ACHN (cell line): ENCODE results near the gene HCFC1R1.
"Not testable (repeated sequence)": the region's sequence is repeated elsewhere in the genome, so short reads cannot be mapped to it uniquely, and the experiment has no call there.

ENCODE experiments used
- DNase-seq: peaks from one replicate; pipeline ENCODE4 v3.0.0-alpha.2; 2015
- in situ Hi-C: cut with HindIII; loops from 2 replicates; pipeline ENCODE4 v1.10.0; 2017; ENCODE audit warnings: low sequenced_read_pairs, low pct_ligation_motif_present, low pct_unique_long_range_greater_than_20kb

HCFC1R1 gene, protein sequence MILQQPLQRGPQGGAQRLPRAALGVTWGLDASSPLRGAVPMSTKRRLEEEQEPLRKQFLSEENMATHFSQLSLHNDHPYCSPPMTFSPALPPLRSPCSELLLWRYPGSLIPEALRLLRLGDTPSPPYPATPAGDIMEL

GRCh38 chr16:3023669-3024478 is at the start of gene HCFC1R1, which contains the start of gene THOC6:
Gene HCFC1R1, minus strand, starts transcription at chr16:3023942. Its CDS starts 1 bp downstream, at chr16:3023941.
Gene THOC6, plus strand, starts transcription at chr16:3024035. Its CDS starts 292 bp downstream, at chr16:3024327.
- peak; percentile 99 for DNase-seq
- in situ Hi-C loops = no loop called here

GRCh38 chr16:3073448-3073847 is 49.7 kb upstream of the HCFC1R1 start:
- in situ Hi-C loops = no loop called here
- DNase-seq = no peak

- DNase-seq, in situ Hi-C loops: not testable (repeated sequence)
Measured at GRCh38 chr16:3072576-3073263, 49.0 kb upstream of the HCFC1R1 start.

GRCh38 chr16:3072148-3072547 is 48.4 kb upstream of the HCFC1R1 start:
- DNase-seq, in situ Hi-C loops: not testable (repeated sequence)

DNA sequence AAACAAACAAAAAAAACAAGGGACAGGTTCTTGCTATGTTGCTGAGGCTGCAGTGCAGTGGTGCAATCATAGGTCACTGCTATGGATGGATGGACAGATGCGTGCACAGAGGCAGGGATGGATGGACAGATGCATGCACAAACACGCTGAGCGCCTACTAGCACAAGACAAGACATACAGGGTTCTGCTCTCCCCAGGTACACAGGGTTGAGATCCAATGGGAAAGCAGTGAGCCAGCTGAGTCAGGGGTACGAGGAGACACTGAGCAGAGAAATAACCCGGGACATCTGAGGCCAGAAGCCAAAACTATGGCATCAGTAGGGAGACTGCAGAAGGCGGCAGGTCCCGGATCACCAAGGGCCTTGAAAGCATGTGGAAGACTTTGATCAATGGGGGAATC is 47.9 kb upstream of the HCFC1R1 start:
- no peak for DNase-seq
- in situ Hi-C loops = no loop called here

DNA sequence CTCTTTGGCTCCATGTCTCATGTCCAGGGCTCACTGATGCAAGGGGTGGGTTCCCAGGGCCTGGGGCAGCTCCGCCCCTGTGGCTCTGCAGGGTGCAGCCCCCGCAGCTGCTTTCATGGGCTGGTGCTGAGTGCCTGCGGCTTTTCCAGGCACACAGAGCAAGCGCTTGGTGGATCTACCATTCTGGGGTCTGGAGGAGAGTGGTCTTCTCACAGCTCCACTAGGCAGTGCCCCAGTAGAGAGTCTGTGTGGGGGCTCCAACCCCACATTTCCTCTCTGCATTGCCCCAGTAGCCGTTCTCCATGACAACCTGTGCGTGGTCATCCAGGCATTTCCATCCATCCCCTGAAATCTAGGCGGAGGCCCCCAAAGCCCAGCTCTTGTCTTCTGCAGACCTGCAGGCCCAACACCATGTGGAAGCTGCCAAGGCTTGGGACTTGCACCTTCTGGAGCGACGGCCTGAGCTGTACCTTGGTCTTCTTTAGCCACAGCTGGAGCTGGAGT is 46.9 kb upstream of the HCFC1R1 start:
- in situ Hi-C loops = no loop called here
- no peak for DNase-seq

- in situ Hi-C loops, DNase-seq: not testable (repeated sequence)
Measured at GRCh38 chr16:3069146-3069545, 45.4 kb upstream of the HCFC1R1 start.

DNA sequence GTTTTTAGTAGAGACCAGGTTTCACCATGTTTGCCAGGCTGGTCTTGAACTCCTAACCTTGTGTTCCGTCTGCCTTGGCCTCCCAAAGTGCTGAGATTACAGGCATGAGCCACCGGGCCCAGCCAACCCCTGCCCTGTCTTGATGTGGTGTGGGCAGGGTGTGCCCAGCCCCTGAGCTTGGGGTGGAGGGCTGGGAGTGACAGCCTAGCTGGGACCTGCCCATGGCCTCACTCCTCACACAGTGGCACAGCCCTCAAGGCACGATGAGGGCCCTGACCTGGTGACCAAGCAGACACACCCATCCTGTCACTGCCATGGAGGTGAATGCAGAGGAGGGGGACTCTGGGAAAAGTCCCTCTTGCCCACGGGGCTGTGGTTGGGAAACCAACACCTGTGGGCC is 44.7 kb upstream of the HCFC1R1 start:
- in situ Hi-C loops = no loop called here
- no peak for DNase-seq

DNA sequence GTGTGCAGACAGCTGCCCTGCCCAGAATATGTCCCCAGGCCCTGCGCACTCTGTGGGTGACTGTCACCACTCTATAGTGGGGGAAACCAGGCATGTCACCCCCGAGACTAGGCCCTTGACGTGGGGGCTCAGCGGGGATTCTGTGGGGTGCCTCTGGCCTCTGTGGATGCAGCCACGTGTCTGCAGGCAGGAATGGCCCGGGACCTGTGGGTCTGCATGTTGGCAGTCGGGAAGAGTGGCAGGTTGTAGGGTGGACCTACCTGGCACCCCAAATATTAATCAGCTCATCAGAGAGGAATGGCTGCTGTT is 42.7 kb upstream of the HCFC1R1 start:
- DNase-seq = no peak
- in situ Hi-C loops = no loop called here

DNA sequence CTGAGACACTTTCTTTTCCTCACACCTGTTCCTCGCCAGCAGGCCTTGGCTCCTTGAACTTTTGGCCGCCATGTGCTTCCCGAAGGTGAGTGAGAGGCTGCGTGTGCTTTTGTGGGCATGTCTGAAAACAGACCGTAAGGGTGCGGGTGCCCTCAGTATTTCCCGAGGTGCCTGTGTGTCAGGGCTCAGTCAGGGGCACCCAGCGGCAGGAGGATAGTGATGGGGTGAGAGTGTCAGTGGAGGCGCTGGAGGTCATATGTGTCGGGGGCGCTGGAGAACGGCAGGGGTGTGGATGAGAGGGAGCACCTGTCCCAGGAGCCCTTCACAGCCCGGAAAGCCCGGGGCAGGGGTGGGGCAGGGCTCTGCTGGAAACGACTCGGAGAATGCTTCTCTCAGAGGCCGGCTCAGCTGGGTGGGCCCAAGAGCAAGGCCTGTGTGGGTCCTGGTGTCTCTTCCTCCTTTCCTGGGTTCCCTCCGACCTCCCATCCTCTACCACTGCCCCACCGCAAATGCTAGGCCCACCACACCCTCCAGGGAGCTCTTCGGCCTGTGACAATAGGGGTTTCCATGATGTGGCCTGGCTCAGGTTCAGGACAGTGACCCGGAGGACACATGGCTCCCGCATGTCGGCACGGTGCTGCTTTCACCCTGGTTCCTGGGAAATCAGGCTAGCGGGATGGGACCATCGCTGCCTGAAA is 42.1 kb upstream of the HCFC1R1 start:
- no peak for DNase-seq
- in situ Hi-C loops = no loop called here

- peak; percentile 80 for DNase-seq
- in situ Hi-C loops = no loop called here
Measured at GRCh38 chr16:3065069-3065741, 41.5 kb upstream of the HCFC1R1 start, which contains the start of gene IL32. Gene IL32, plus strand, starts transcription at chr16:3065640. Its CDS starts 172 bp downstream, at chr16:3065812.

GRCh38 chr16:3063625-3064386 is 40.1 kb upstream of the HCFC1R1 start:
- no peak for DNase-seq
- in situ Hi-C loops = no loop called here

DNA sequence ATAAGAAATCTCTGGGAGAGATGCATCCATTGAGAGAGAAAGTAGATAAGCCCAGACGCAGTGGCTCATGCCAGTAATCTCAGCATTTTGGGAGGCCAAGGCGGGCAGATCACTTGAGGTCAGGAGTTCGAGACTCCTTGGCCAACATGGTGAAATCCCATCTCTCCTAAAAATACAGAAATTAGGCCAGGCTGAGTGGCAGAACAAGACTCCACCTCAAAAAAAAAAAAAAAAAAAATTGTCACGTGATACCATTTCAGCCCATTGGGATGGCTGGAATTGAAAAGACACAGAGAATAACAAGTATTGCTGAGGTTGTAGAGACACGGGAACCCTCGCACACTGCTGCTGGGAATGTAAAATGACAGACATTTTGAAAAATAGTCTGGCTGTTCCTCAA is 38.8 kb upstream of the HCFC1R1 start:
- DNase-seq = no peak
- in situ Hi-C loops = no loop called here

GRCh38 chr16:3060339-3061127 is 36.8 kb upstream of the HCFC1R1 start:
- in situ Hi-C loops = no loop called here
- DNase-seq = no peak

GRCh38 chr16:3059723-3060242 is 36.0 kb upstream of the HCFC1R1 start:
- DNase-seq = no peak
- in situ Hi-C loops = no loop called here

DNA sequence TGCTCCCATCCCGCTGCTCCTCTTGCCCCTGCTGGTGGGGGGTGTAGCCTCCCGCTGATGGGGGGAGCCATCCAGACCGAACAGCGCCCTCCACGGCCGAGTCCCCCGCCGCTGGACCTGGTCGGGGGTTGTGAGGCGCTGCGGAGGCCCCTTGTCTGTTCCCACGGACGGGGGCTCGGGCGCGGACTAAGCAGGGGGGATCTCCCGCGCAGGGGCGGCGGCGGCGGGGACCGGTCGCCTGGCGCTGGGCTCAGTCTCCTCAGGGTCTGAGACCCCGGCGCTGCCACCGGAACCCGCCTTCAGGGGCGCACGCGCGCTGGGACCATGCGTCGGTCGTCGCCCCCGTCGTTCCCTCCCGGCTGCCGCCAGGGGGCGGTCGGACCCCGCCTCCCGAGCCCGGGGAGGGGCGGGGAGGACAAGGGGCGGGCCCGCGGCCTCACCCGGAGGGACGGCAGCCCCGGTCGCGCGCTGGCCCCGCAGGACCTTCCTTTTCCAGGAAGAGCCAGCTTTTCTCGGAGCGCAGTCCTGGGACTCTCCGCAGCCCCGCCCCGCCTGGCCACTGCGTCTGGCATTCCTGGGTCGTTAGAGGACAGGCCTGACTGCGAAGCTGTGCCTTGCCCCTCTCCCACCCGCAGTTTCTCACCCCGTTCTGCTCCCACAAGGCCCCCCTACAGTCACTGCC is 35.4 kb upstream of the HCFC1R1 start:
- in situ Hi-C loops = no loop called here
- peak; percentile 91 for DNase-seq
